HepG2 (cell line): Measurements from ENCODE around the gene SHROOM1. TPM values are rescaled to one million over a fixed set of nuclear protein-coding genes. Genes with fewer than 3 reads are reported as not detected.

Source experiments
- ATAC-seq: fragments of 200-7000 bp; cut with Tn5 transposase; 3 replicates; pipeline ENCODE4 v1.9.1; 2020; ENCODE audit warnings: mild to moderate bottlenecking, moderate library complexity
- BruUV-seq: library from RNA; stranded (reverse); fragments of 400-500 nt; replicated peaks from 2 replicates; lab custom pipeline; 2021; lab: Mats Ljungman, UMichigan
- CTCF ChIA-PET: fragments of 300-600 bp; formaldehyde crosslinking; extraction: SDS; loops from one replicate; lab custom pipeline; 2021; ENCODE audit warnings: low total read pairs, inconsistent platforms, low intra/inter-chr PET ratio; lab: Yijun Ruan, JAX
- POLR2A ChIA-PET: fragments of 350-600 bp; sonication (Branson Sonifier 250); formaldehyde crosslinking; loops from one replicate; lab custom pipeline; 2020; ENCODE audit warnings: antibody characterized with exemption, inconsistent platforms; lab: Yijun Ruan, JAX
- DNase-seq: peaks from one replicate; pipeline ENCODE4 v3.0.0-alpha.2; 2015; ENCODE audit warnings: low spot score
- FAIRE-seq: peaks from 3 replicates; lab custom pipeline; 2011; peaks lifted over from hg19 to GRCh38; lab: Jason Lieb, UNC
- H2AFZ ChIP-seq: one replicate; pipeline ENCODE4 v1.6.1; 2011; ENCODE audit warnings: low read length, inconsistent platforms
- H3K27ac ChIP-seq: fragments of 300-600 bp; 3 replicates; pipeline ENCODE4 v1.8.0; 2011; ENCODE audit warnings: mixed run types, mild to moderate bottlenecking, mixed read lengths, low read length, inconsistent platforms; ENCODE audit not compliant: insufficient read depth; ENCODE audit errors: extremely low read length
- H3K27me3 ChIP-seq, 2 experiments: fragments of 200-600 bp in 1 of 2; 2 replicates in 1 of 2; 3 replicates in 1 of 2; pipeline versions ENCODE4 v1.6.0 to v1.8.0; 2011; ENCODE audit warnings: low read length in 2 of 2, mild to moderate bottlenecking in 2 of 2, moderate library complexity in 2 of 2, inconsistent platforms in 1 of 2; ENCODE audit not compliant: insufficient read depth in 2 of 2, control insufficient read depth in 1 of 2
- H3K36me3 ChIP-seq, 2 experiments: fragments of 200-600 bp in 1 of 2; replicated peaks in 1 of 2; 2 replicates in 1 of 2; 3 replicates in 1 of 2; pipeline versions ENCODE4 v1.5.1 to v1.8.0; 2011; ENCODE audit warnings: low read length in 2 of 2, inconsistent platforms in 1 of 2; ENCODE audit not compliant: insufficient read depth in 2 of 2, control insufficient read depth in 1 of 2
- H3K4me1 ChIP-seq: 2 replicates; pipeline ENCODE4 v1.5.1; 2012; ENCODE audit warnings: low read length, inconsistent platforms; ENCODE audit not compliant: insufficient read depth
- H3K4me2 ChIP-seq: 2 replicates; pipeline ENCODE4 v1.6.0; 2011; ENCODE audit warnings: low read depth, low read length, inconsistent platforms
- H3K4me3 ChIP-seq, 3 experiments: fragments of 200-600 bp in 1 of 3; sonication (generic), shearing (Covaris generic) in 1 of 3; replicated peaks in 1 of 3; 2 replicates each; pipeline ENCODE4 v1.5.1; 2011 to 2016; ENCODE audit warnings: low read length in 3 of 3, inconsistent platforms in 2 of 3, low read depth in 2 of 3, mild to moderate bottlenecking in 2 of 3, control low read depth in 1 of 3, mixed read lengths in 1 of 3; ENCODE audit not compliant: insufficient read depth in 1 of 3
- H3K79me2 ChIP-seq: one replicate; pipeline ENCODE4 v1.6.1; 2011; ENCODE audit warnings: low read length, inconsistent platforms; ENCODE audit not compliant: insufficient read depth
- H3K9ac ChIP-seq: 2 replicates; pipeline ENCODE4 v1.6.0; 2011; ENCODE audit warnings: mild to moderate bottlenecking, low read depth, low read length, inconsistent platforms; ENCODE audit not compliant: insufficient read depth
- H3K9me3 ChIP-seq: 2 replicates; pipeline ENCODE4 v1.5.1; 2012; ENCODE audit warnings: mild to moderate bottlenecking, low read length
- H4K20me1 ChIP-seq: 2 replicates; pipeline ENCODE4 v1.6.0; 2011; ENCODE audit warnings: inconsistent platforms, mild to moderate bottlenecking, low read length, moderate library complexity; ENCODE audit not compliant: insufficient read depth
- CCDC6 ChIP-seq: sonication (generic); formaldehyde crosslinking; IDR thresholded peaks from 2 replicates; pipeline ENCODE4 v1.8.1; 2022; ENCODE audit warnings: mild to moderate bottlenecking, missing genetic modification reagents, moderate library complexity
- HHEX ChIP-seq: IDR thresholded peaks from 2 replicates; pipeline ENCODE4 v1.6.1; 2016; ENCODE audit warnings: control low read depth
- ZNF496 ChIP-seq: sonication (generic); formaldehyde crosslinking; IDR thresholded peaks from 2 replicates; pipeline ENCODE4 v1.8.1; 2023; ENCODE audit warnings: mild to moderate bottlenecking, moderate library complexity, missing genetic modification reagents; ENCODE audit not compliant: insufficient replicate concordance
- ZNF652 ChIP-seq: IDR thresholded peaks from 2 replicates; pipeline ENCODE4 v1.6.1; 2016; ENCODE audit warnings: low read depth, borderline replicate concordance
- WGBS: methylation state at CpG from one replicate; pipeline ENCODE4 v1.1.6; 2017; ENCODE audit warnings: low lambda C conversion rate; 5-methylcytosine and 5-hydroxymethylcytosine counted together
- in situ Hi-C: cut with HindIII; loops from 2 replicates; pipeline ENCODE4 v1.10.0; 2017; ENCODE audit warnings: low pct_unique_long_range_greater_than_20kb; ENCODE audit not compliant: extremely low pct_ligation_motif_present
- intact Hi-C: fragments of 100-400 bp; cut with micrococcal nuclease; formaldehyde crosslinking; loops from one replicate; pipeline ENCODE4 v1.10.0; 2022; ENCODE audit not compliant: unreplicated experiment
- polyA plus RNA-seq, 8 experiments: library from polyadenylated mRNA; depleted of rRNA in 3 of 8; stranded (reverse) in 7 of 8; unstranded in 1 of 8; fragments of >200 nt; fragmentation: Illumina TruSeq in 4 of 8; extraction: Trizol in 4 of 8; gene quantifications; 2 replicates each; pipeline versions ENCODE4 v1.2.1 to v1.2.3, GENCODE V29; 2011 to 2016; ENCODE audit warnings: low read depth in 4 of 8, missing spikeins in 1 of 8, mixed read lengths in 1 of 8; ENCODE audit not compliant: insufficient read depth in 1 of 8
- total RNA-seq, 5 experiments: library from RNA; depleted of rRNA; stranded (reverse); fragments of >200 nt; fragmentation: Illumina TruSeq; extraction: Trizol; gene quantifications; 2 replicates each; pipeline ENCODE4 v1.2.3, GENCODE V29; 2016; ENCODE audit warnings: low read depth in 1 of 5

Gene SHROOM1
- total and polyA plus RNA-seq, 2 of the 13 experiments (the other 11 are each of a cell fraction or from before 2014, with no cell fraction given): 18.2 to 25.7 TPM

GRCh38 chr5:132775476-132775961 lies 54.9 kb downstream of the SHROOM1 start:
- Histone ChIP-seq H3K27me3 (no peaks in the 10 kb centered on the region), H4K20me1 (no peaks in the 10 kb centered on the region), H3K36me3 (no peaks in the 10 kb centered on the region), H3K4me2 (peak overlapping the region; percentile 75), H3K9ac (peak overlapping the region; percentile 84; the same call in 1 of the 2 replicates), H3K4me1 (peaks cover 66% of the 10 kb centered on the region), H3K27ac (no peak overlapping the region), H2AFZ (no peak overlapping the region)
- ATAC-seq (no peak), FAIRE-seq (peak; percentile 4), DNase-seq (no peak)
- TSS peak; percentile 51 for BruUV-seq
- intact Hi-C loops: no loop called here
- POLR2A ChIA-PET: interaction anchor here (0.7 to 4.2 kb wide), 3 partner anchors 32 to 97 kb away, joined by 3 to 21 read pairs (median 3); no protein-coding TSS in a partner anchor
- CTCF ChIA-PET: no interaction called here
- no peak for TF ChIP-seq ZNF496 (CRISPR knock-in tag)
- TF ChIP-seq ZNF652 (CRISPR knock-in tag): peak; percentile 92
- TF ChIP-seq, all 625 proteins: peak for 1
- WGBS: 74% methylated on average over 7 of the region's 7 CpGs
- Histone ChIP-seq H3K4me3 (peak overlapping the region in 2 of 3 experiments; percentile 72 to 93; a peak in 5 of 6 replicates), H3K9me3 (no peaks in the 10 kb centered on the region), H3K79me2 (peaks cover 46% of the 10 kb centered on the region)
- in situ Hi-C loops: no loop called here

- H2AFZ ChIP-seq: no peak overlapping the region
- DNase-seq (no peak), FAIRE-seq (no peak), ATAC-seq (no peak)
- H4K20me1 ChIP-seq: no peaks in the 10 kb centered on the region
- no TSS peak for BruUV-seq
- in situ Hi-C loops (loop anchor here (5.0 kb wide), 1 partner anchor 42 kb away; no protein-coding TSS in a partner anchor), intact Hi-C loops (no loop called here)
- POLR2A ChIA-PET: interaction anchor here (4.2 kb wide), 1 partner anchor 32 kb away, joined by 21 read pairs; no protein-coding TSS in a partner anchor
- CTCF ChIA-PET: no interaction called here
- no peak overlapping the region for H3K27ac ChIP-seq
- no peaks in the 10 kb centered on the region for H3K36me3 ChIP-seq
- peaks cover 68% of the 10 kb centered on the region for H3K4me1 ChIP-seq
- no peaks in the 10 kb centered on the region for H3K9me3 ChIP-seq
- H3K4me3 ChIP-seq: no peak overlapping the region
- TF ChIP-seq HHEX (CRISPR knock-in tag) (no peak), CCDC6 (CRISPR knock-in tag) (no peak)
- peak overlapping the region; percentile 75 for H3K4me2 ChIP-seq
- H3K79me2 ChIP-seq: peaks cover 48% of the 10 kb centered on the region
- WGBS: 67% methylated on average over 1 of the region's 5 CpGs
- H3K9ac ChIP-seq: no peak overlapping the region
- no peaks in the 10 kb centered on the region for H3K27me3 ChIP-seq
Measured at GRCh38 chr5:132774896-132775295, 55.6 kb downstream of the SHROOM1 start.
